Naive thymus-derived CD8-positive, alpha-beta T cell (primary cell): ENCODE results near the gene JCHAIN. TPM values are rescaled to one million over a fixed set of nuclear protein-coding genes. Genes with fewer than 3 reads are reported as not detected.
"Not testable (repeated sequence)": the region's sequence is repeated elsewhere in the genome, so short reads cannot be mapped to it uniquely, and the experiment has no call there.

Source experiments
- ATAC-seq, 2 donors: fragments of 150-1000 bp; cut with Tn5 transposase in 1 of 2; sonication (Bioruptor Pico), chemical (Tn5 transposase) in 1 of 2; 1 replicate in 1 of 2; 2 replicates in 1 of 2; pipeline ENCODE4 v1.10.0; 2021; ENCODE audit warnings: mild to moderate bottlenecking in 2 of 2, moderate library complexity in 2 of 2
- POLR2A ChIA-PET: fragments of 350-600 bp; sonication (Branson Sonifier 250); formaldehyde crosslinking; loops from one replicate; lab custom pipeline; 2021; ENCODE audit warnings: antibody characterized with exemption; lab: Charles Lee
- DNase-seq, 10 donors: peaks; one replicate each; pipeline versions ENCODE4 v3.0.0 to v3.0.0-alpha.2; 2020 to 2022
- H3K27ac Mint-ChIP-seq, 10 donors: one replicate each; pipeline ENCODE4 v1.8.0; 2020 to 2022; ENCODE audit warnings: mild to moderate bottlenecking in 10 of 10, mixed read lengths in 10 of 10, moderate library complexity in 4 of 10, inconsistent platforms in 1 of 10
- H3K27me3 Mint-ChIP-seq, 5 donors: one replicate each; pipeline ENCODE4 v1.8.0; 2021 to 2022; ENCODE audit warnings: mixed read lengths in 5 of 5
- H3K36me3 Mint-ChIP-seq, 3 donors: one replicate each; pipeline ENCODE4 v1.8.0; 2020 to 2022; ENCODE audit warnings: mixed read lengths in 3 of 3, mild to moderate bottlenecking in 2 of 3, inconsistent platforms in 1 of 3
- H3K4me1 Mint-ChIP-seq, 4 donors: one replicate each; pipeline ENCODE4 v1.8.0; 2021 to 2022; ENCODE audit warnings: mixed read lengths in 4 of 4
- H3K4me3 Mint-ChIP-seq, 10 donors: one replicate each; pipeline ENCODE4 v1.8.0; 2020 to 2022; ENCODE audit warnings: mild to moderate bottlenecking in 10 of 10, mixed read lengths in 10 of 10, moderate library complexity in 6 of 10, inconsistent platforms in 1 of 10
- H3K9me3 Mint-ChIP-seq, 9 donors: one replicate each; pipeline ENCODE4 v1.8.0; 2020 to 2022; ENCODE audit warnings: mixed read lengths in 9 of 9, mild to moderate bottlenecking in 3 of 9, inconsistent platforms in 1 of 9, moderate library complexity in 1 of 9
- polyA plus RNA-seq, 3 donors: library from polyadenylated mRNA; unstranded; fragments of 300-500 nt; fragmentation: Illumina TruSeq; gene quantifications; one replicate each; pipeline ENCODE4 v1.2.3, GENCODE V29; 2021
- total RNA-seq, 8 experiments: library from RNA in 2 of 8; stranded (reverse) in 2 of 8; gene quantifications; one replicate each; pipeline ENCODE4 v1.2.3 and lab custom pipeline; 2021 to 2026

Gene JCHAIN
- total and polyA plus RNA-seq, 5 experiments from 2014 or later = 0.17 to 6.9 (median 3.1) TPM

- DNase-seq (peak; percentile 62 to 85 (median 72)), ATAC-seq (peak; percentile 75 to 76)
- Mint-ChIP-seq H3K4me1 (peaks cover 16 to 42% (median 37%) of the 10 kb centered on the region in 4 donors), H3K27me3 (no peaks in the 10 kb centered on the region), H3K36me3 (peaks cover 0 to 5% (median 0%) of the 10 kb centered on the region in 3 donors), H3K4me3 (peak overlapping the region; percentile 86 to 99 (median 93)), H3K27ac (peak overlapping the region; percentile 89 to 98 (median 95)), H3K9me3 (no peaks in the 10 kb centered on the region)
- POLR2A ChIA-PET = interaction anchor here (0.6 to 8.3 kb wide), 16 partner anchors 8 to 224 kb away, joined by 3 to 124 read pairs (median 4); partner anchors contain the start of genes GRSF1, RUFY3 and UTP3
These were observed 39.1 kb upstream of the JCHAIN start for GRCh38 chr4:70705183-70706043.

- POLR2A ChIA-PET = interaction anchor here (0.6 to 8.3 kb wide), 14 partner anchors 12 to 224 kb away, joined by 3 to 124 read pairs (median 6); partner anchors contain the start of genes GRSF1, RUFY3 and UTP3
- ATAC-seq (peak in 1 of 2 donors; percentile 17), DNase-seq (no peak)
- H3K36me3 Mint-ChIP-seq = peaks cover 0 to 5% (median 0%) of the 10 kb centered on the region in 3 donors
- no peaks in the 10 kb centered on the region for H3K27me3 Mint-ChIP-seq
- H3K9me3 Mint-ChIP-seq = no peaks in the 10 kb centered on the region
- peak overlapping the region in 7 of 10 donors; percentile 24 to 99 (median 92) for H3K4me3 Mint-ChIP-seq
- H3K27ac Mint-ChIP-seq = no peak overlapping the region
- peaks cover 16 to 41% (median 35%) of the 10 kb centered on the region in 4 donors for H3K4me1 Mint-ChIP-seq
These were observed 38.5 kb upstream of the JCHAIN start for GRCh38 chr4:70704931-70705182.

- peak overlapping the region; percentile 71 to 98 (median 94) for H3K27ac Mint-ChIP-seq
- POLR2A ChIA-PET = interaction anchor here (0.6 to 8.3 kb wide), 17 partner anchors 9 to 289 kb away, joined by 3 to 124 read pairs (median 6); partner anchors contain the start of genes DCK, GRSF1, RUFY3 and UTP3
- H3K36me3 Mint-ChIP-seq = peaks cover 0 to 5% (median 0%) of the 10 kb centered on the region in 3 donors
- peak overlapping the region; percentile 89 to 99 (median 95) for H3K4me3 Mint-ChIP-seq
- H3K27me3 Mint-ChIP-seq = no peaks in the 10 kb centered on the region
- no peaks in the 10 kb centered on the region for H3K9me3 Mint-ChIP-seq
- H3K4me1 Mint-ChIP-seq = peaks cover 15 to 37% (median 30%) of the 10 kb centered on the region in 4 donors
- peak; percentile 43 to 51 for ATAC-seq
- peak; percentile 19 to 80 (median 57) for DNase-seq
These were observed 38.1 kb upstream of the JCHAIN start for GRCh38 chr4:70704215-70704930.

GRCh38 chr4:70703619-70704214, 37.4 kb upstream of the JCHAIN start:
- ATAC-seq = no peak
- peak overlapping the region; percentile 89 to 99 (median 95) for H3K4me3 Mint-ChIP-seq
- H3K36me3 Mint-ChIP-seq = peaks cover 0 to 5% (median 0%) of the 10 kb centered on the region in 3 donors
- no peaks in the 10 kb centered on the region for H3K9me3 Mint-ChIP-seq
- H3K27ac Mint-ChIP-seq = peak overlapping the region; percentile 71 to 98 (median 94)
- peak in 1 of 10 donors; percentile 6 for DNase-seq
- no peaks in the 10 kb centered on the region for H3K27me3 Mint-ChIP-seq
- POLR2A ChIA-PET = interaction anchor here (0.6 to 8.3 kb wide), 11 partner anchors 9 to 290 kb away, joined by 3 to 124 read pairs (median 7); partner anchors contain the start of genes DCK, GRSF1, RUFY3 and UTP3
- peaks cover 13 to 33% (median 25%) of the 10 kb centered on the region in 4 donors for H3K4me1 Mint-ChIP-seq

GRCh38 chr4:70702592-70702991, 36.3 kb upstream of the JCHAIN start:
- Mint-ChIP-seq H3K27ac (peak overlapping the region in 2 of 10 donors; percentile 52 to 66), H3K4me1 (peaks cover 13 to 31% (median 25%) of the 10 kb centered on the region in 4 donors)
- not testable (repeated sequence) for ATAC-seq

GRCh38 chr4:70701271-70701670, 35.0 kb upstream of the JCHAIN start:
- ATAC-seq (no peak), DNase-seq (no peak)
- Mint-ChIP-seq H3K36me3 (peaks cover 0 to 5% (median 0%) of the 10 kb centered on the region in 3 donors), H3K4me1 (peaks cover 10 to 20% (median 16%) of the 10 kb centered on the region in 4 donors), H3K27me3 (no peaks in the 10 kb centered on the region), H3K4me3 (no peak overlapping the region), H3K9me3 (no peaks in the 10 kb centered on the region), H3K27ac (no peak overlapping the region)
- POLR2A ChIA-PET = interaction anchor here (0.8 to 8.3 kb wide), 3 partner anchors 12 to 139 kb away, joined by 5 to 124 read pairs (median 109); partner anchors contain the start of genes GRSF1 and UTP3

More at GRCh38 chr4:70702592-70702991, 36.3 kb upstream of the JCHAIN start:
- H3K4me3 Mint-ChIP-seq, H3K9me3 Mint-ChIP-seq, H3K36me3 Mint-ChIP-seq, DNase-seq, H3K27me3 Mint-ChIP-seq: not testable (repeated sequence)
- POLR2A ChIA-PET = interaction anchor here (3.9 to 8.3 kb wide), 3 partner anchors 10 to 33 kb away, joined by 19 to 124 read pairs (median 109); partner anchors contain the start of gene UTP3

GRCh38 chr4:70700712-70701111, 34.4 kb upstream of the JCHAIN start:
- H3K27me3 Mint-ChIP-seq = no peaks in the 10 kb centered on the region
- DNase-seq = no peak
- ATAC-seq = no peak
- peaks cover 7 to 14% (median 11%) of the 10 kb centered on the region in 4 donors for H3K4me1 Mint-ChIP-seq
- no peak overlapping the region for H3K4me3 Mint-ChIP-seq
- H3K27ac Mint-ChIP-seq = no peak overlapping the region
- H3K9me3 Mint-ChIP-seq = no peaks in the 10 kb centered on the region
- POLR2A ChIA-PET = interaction anchor here (0.8 to 8.3 kb wide), 2 partner anchors 12 to 139 kb away, joined by 5 to 109 read pairs; partner anchors contain the start of genes GRSF1 and UTP3
- peaks cover 0 to 5% (median 0%) of the 10 kb centered on the region in 3 donors for H3K36me3 Mint-ChIP-seq

GRCh38 chr4:70698435-70698834, 32.1 kb upstream of the JCHAIN start:
- H3K4me3 Mint-ChIP-seq, H3K27ac Mint-ChIP-seq, ATAC-seq, DNase-seq, H3K27me3 Mint-ChIP-seq, H3K4me1 Mint-ChIP-seq, POLR2A ChIA-PET, H3K9me3 Mint-ChIP-seq, H3K36me3 Mint-ChIP-seq: not testable (repeated sequence)

- POLR2A ChIA-PET = interaction anchor here (0.6 kb wide), 1 partner anchor 37 kb away, joined by 3 read pairs; no protein-coding TSS in a partner anchor
- not testable (repeated sequence) for H3K4me3 Mint-ChIP-seq, DNase-seq, ATAC-seq, H3K27me3 Mint-ChIP-seq, H3K9me3 Mint-ChIP-seq, H3K27ac Mint-ChIP-seq
- H3K36me3 Mint-ChIP-seq = peaks cover 4 to 14% (median 13%) of the 10 kb centered on the region in 3 donors
- H3K4me1 Mint-ChIP-seq = peaks cover 6 to 26% (median 17%) of the 10 kb centered on the region in 4 donors
These were observed 28.3 kb upstream of the JCHAIN start for GRCh38 chr4:70694633-70695032.

- H3K4me1 Mint-ChIP-seq = peaks cover 19 to 49% (median 41%) of the 10 kb centered on the region in 4 donors
- POLR2A ChIA-PET = interaction anchor here (0.6 to 2.9 kb wide), 2 partner anchors 13 to 45 kb away, joined by 4 to 19 read pairs; no protein-coding TSS in a partner anchor
- H3K4me3 Mint-ChIP-seq = peak overlapping the region in 3 of 10 donors; percentile 7 to 39 (median 24)
- ATAC-seq (no peak), DNase-seq (no peak)
- H3K9me3 Mint-ChIP-seq = peaks cover 0 to 12% (median 0%) of the 10 kb centered on the region in 9 donors
- H3K27me3 Mint-ChIP-seq = no peaks in the 10 kb centered on the region
- peak overlapping the region in 6 of 10 donors; percentile 24 to 89 (median 67) for H3K27ac Mint-ChIP-seq
- H3K36me3 Mint-ChIP-seq = peaks cover 11 to 18% (median 17%) of the 10 kb centered on the region in 3 donors
These were observed 25.4 kb upstream of the JCHAIN start for GRCh38 chr4:70691661-70692060.

- H3K27ac Mint-ChIP-seq = peak overlapping the region; percentile 98 to 100 (median 99)
- H3K4me3 Mint-ChIP-seq = peak overlapping the region; percentile 95 to 100 (median 98)
- peaks cover 0 to 12% (median 0%) of the 10 kb centered on the region in 9 donors for H3K9me3 Mint-ChIP-seq
- peaks cover 19 to 52% (median 41%) of the 10 kb centered on the region in 4 donors for H3K4me1 Mint-ChIP-seq
- peaks cover 11 to 18% (median 17%) of the 10 kb centered on the region in 3 donors for H3K36me3 Mint-ChIP-seq
- DNase-seq (peak in 4 of 10 donors; percentile 10 to 57 (median 16)), ATAC-seq (no peak)
- POLR2A ChIA-PET = interaction anchor here (0.6 to 4.7 kb wide), 10 partner anchors 8 to 213 kb away, joined by 3 to 109 read pairs (median 5); partner anchors contain the start of genes GRSF1 and MOB1B
- H3K27me3 Mint-ChIP-seq = no peaks in the 10 kb centered on the region
These were observed 22.5 kb upstream of the JCHAIN start for GRCh38 chr4:70688795-70689231.
